Retinal pigment epithelial cell (primary cell): ENCODE results near the gene TMEM120B.
A peak's percentile ranks its signal among the peaks of the same experiment; 100 is the strongest.

Experiments used
- DNase-seq: peaks from one replicate; pipeline ENCODE4 v3.0.0-alpha.2; 2010; ENCODE audit warnings: low read depth
- H3K4me3 ChIP-seq: 2 replicates; pipeline ENCODE4 v1.5.1; 2011; ENCODE audit warnings: mild to moderate bottlenecking, low read length, control low read depth, moderate library complexity
- CTCF ChIP-seq: conservative IDR thresholded peaks from 2 replicates; pipeline ENCODE4 v1.5.1; 2011; ENCODE audit warnings: low read depth, low read length, control low read depth, inconsistent platforms

The TMEM120B gene

GRCh38 chr12:121775501-121775900, 62.9 kb downstream of the TMEM120B start:
- no peak for DNase-seq
- no peak overlapping the region for H3K4me3 ChIP-seq
- peak; percentile 1 for TF ChIP-seq CTCF

- TF ChIP-seq CTCF = peak; percentile 86
Measured at GRCh38 chr12:121776190-121777098, 63.9 kb downstream of the TMEM120B start.

GRCh38 chr12:121778567-121779421, 66.2 kb downstream of the TMEM120B start:
- H3K4me3 ChIP-seq = no peak overlapping the region
- no peak for DNase-seq
- TF ChIP-seq CTCF = no peak

More at GRCh38 chr12:121776190-121777098, 63.9 kb downstream of the TMEM120B start:
- DNase-seq = no peak
- H3K4me3 ChIP-seq = no peak overlapping the region

- DNase-seq = no peak
- TF ChIP-seq CTCF = no peak
- no peak overlapping the region for H3K4me3 ChIP-seq
Measured at GRCh38 chr12:121779422-121779895, 66.9 kb downstream of the TMEM120B start.

GRCh38 chr12:121780429-121780828, 67.9 kb downstream of the TMEM120B start:
- no peak overlapping the region for H3K4me3 ChIP-seq
- DNase-seq = no peak
- TF ChIP-seq CTCF = no peak

- DNase-seq = no peak
- no peak overlapping the region for H3K4me3 ChIP-seq
- TF ChIP-seq CTCF = no peak
Measured at GRCh38 chr12:121781484-121781997, 69.0 kb downstream of the TMEM120B start.
